ENCODE data around the gene ACSS3. TPM values are rescaled to one million over a fixed set of nuclear protein-coding genes. Genes with fewer than 3 reads are reported as not detected.

Gene ACSS3
- polyA plus RNA-seq, 1 of the 3 experiments (the other 2 are of a cell fraction): 0.02 TPM

DNA sequence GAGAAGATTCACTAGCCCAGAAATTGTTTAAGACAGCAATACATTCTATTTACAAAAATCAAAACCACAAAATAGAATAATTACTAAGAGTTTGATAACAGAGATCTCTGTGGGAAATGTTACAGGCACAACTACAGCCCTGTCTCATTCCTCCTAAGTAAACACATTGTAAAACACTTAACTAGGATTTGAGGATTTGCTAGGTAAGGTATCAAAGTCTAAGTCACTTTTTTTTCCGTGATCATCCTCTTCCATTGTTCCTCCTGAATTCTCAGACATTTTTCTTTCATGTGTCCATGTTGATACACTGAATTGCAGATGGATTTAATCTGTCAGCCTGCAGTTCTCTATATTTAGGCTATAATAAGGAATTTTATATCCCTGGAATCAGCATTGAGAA is 127.5 kb downstream of the ACSS3 start (continued):
- TF ChIP-seq, protein P1, sequence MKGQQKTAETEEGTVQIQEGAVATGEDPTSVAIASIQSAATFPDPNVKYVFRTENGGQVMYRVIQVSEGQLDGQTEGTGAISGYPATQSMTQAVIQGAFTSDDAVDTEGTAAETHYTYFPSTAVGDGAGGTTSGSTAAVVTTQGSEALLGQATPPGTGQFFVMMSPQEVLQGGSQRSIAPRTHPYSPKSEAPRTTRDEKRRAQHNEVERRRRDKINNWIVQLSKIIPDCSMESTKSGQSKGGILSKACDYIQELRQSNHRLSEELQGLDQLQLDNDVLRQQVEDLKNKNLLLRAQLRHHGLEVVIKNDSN (IDR thresholded peaks at IDR 0.05; ENCODE audit: borderline replicate concordance, low read depth): no peak
- no peak for TF ChIP-seq ELF1 (IDR thresholded peaks at IDR 0.05)
- no peak for TF ChIP-seq RCOR1 (IDR thresholded peaks at IDR 0.05; ENCODE audit: low read length)
- no peak for TF ChIP-seq GABPA (IDR thresholded peaks at IDR 0.05; ENCODE audit: low read depth)

DNA sequence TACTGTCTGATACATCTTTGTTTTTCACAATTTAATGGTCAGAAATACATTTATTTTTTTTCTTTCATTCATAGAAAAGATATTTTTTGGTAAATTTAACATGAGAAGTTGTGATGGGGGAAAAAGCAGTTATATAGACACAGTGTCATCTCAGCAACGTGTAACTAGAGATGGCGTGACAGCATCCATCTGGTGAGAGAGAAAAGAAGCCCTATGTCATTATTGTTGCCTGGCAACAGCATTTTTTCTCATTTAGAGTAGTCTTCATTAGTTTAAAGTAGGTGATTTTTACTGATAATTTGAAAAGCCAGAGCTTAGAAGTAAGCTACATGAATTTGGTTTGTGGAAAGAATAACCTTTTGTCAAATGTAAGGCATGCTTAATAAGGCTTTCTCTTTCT is 128.6 kb downstream of the ACSS3 start:
- Histone ChIP-seq H2AFZ (ENCODE audit: low read depth) (no peak overlapping the region), H3K9me2 (no peaks in the 10 kb centered on the region), H3K9ac (no peak overlapping the region), H3K79me2 (ENCODE audit: insufficient read depth) (no peaks in the 10 kb centered on the region), H3F3A (replicated peaks; ENCODE audit: insufficient read depth) (no peaks in the 10 kb centered on the region), H3K4me3 (ENCODE audit: low read depth in 2 of 2, low read length in 1 of 2) (no peak overlapping the region), H3K4me1 (ENCODE audit: control insufficient read depth in 1 of 2, insufficient read depth in 2 of 2, low read depth in 1 of 2, low read length in 1 of 2) (peaks cover 0 to 13% of the 10 kb centered on the region in 2 experiments; a peak in 3 of 4 replicates), H3K4me2 (no peak overlapping the region), H4K20me1 (ENCODE audit: insufficient read depth) (no peaks in the 10 kb centered on the region), H3K27me3 (ENCODE audit: insufficient read depth) (no peaks in the 10 kb centered on the region), H3K27ac (ENCODE audit: low read depth in 2 of 2, low read length in 1 of 2) (no peak overlapping the region), H3K9me3 (no peaks in the 10 kb centered on the region), H3K36me3 (replicated peaks in 1 of 2; ENCODE audit: control insufficient read depth in 1 of 2, insufficient read depth in 2 of 2, low read length in 1 of 2) (no peaks in the 10 kb centered on the region)
- 15% methylated on average over 2 of the region's 2 CpGs for WGBS (ENCODE audit: low lambda C conversion rate)
- ChIA-PET POLR2A (no interaction called here), CTCF (no interaction called here)
- no peak for DNase-seq
- no peak for TF ChIP-seq ELF1 (IDR thresholded peaks at IDR 0.05)

- DNase-seq: no peak
- ChIA-PET CTCF (no interaction called here), POLR2A (no interaction called here)
- no peaks in the 10 kb centered on the region for H3K9me2 ChIP-seq
- H3F3A ChIP-seq (replicated peaks; ENCODE audit: insufficient read depth): no peaks in the 10 kb centered on the region
- WGBS (ENCODE audit: low lambda C conversion rate): 41% methylated on average over 1 of the region's 1 CpG
- H3K36me3 ChIP-seq (replicated peaks in 1 of 2; ENCODE audit: control insufficient read depth in 1 of 2, insufficient read depth in 2 of 2, low read length in 1 of 2): no peaks in the 10 kb centered on the region
- no peak for TF ChIP-seq GATA2 (CRISPR knock-in tag; IDR thresholded peaks at IDR 0.05)
- TF ChIP-seq, protein P2, sequence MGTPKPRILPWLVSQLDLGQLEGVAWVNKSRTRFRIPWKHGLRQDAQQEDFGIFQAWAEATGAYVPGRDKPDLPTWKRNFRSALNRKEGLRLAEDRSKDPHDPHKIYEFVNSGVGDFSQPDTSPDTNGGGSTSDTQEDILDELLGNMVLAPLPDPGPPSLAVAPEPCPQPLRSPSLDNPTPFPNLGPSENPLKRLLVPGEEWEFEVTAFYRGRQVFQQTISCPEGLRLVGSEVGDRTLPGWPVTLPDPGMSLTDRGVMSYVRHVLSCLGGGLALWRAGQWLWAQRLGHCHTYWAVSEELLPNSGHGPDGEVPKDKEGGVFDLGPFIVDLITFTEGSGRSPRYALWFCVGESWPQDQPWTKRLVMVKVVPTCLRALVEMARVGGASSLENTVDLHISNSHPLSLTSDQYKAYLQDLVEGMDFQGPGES (IDR thresholded peaks at IDR 0.05; ENCODE audit: low read depth, low read length): no peak
- TF ChIP-seq SIN3A (IDR thresholded peaks at IDR 0.05; ENCODE audit: borderline replicate concordance, low read depth, low read length): no peak
- no peak for TF ChIP-seq GABPA (IDR thresholded peaks at IDR 0.05; ENCODE audit: low read depth)
- no peak for TF ChIP-seq FOSL2 (IDR thresholded peaks at IDR 0.05; ENCODE audit: borderline replicate concordance, low read depth)
- no peak for TF ChIP-seq TAF1 (IDR thresholded peaks at IDR 0.05; ENCODE audit: borderline replicate concordance, low read depth, low read length)
- TF ChIP-seq TEAD4 (IDR thresholded peaks at IDR 0.05; ENCODE audit: borderline replicate concordance, insufficient read depth): no peak
- no peak for TF ChIP-seq RFX5 (IDR thresholded peaks at IDR 0.05; ENCODE audit: low read length)
- no peak for TF ChIP-seq ELF1 (IDR thresholded peaks at IDR 0.05)
- no peak for TF ChIP-seq FOXJ3 (CRISPR knock-in tag; IDR thresholded peaks at IDR 0.05)
- TF ChIP-seq TCF12 (IDR thresholded peaks at IDR 0.05): no peak
- no peak for TF ChIP-seq MEF2A (IDR thresholded peaks at IDR 0.05; ENCODE audit: borderline replicate concordance, low read depth)
- TF ChIP-seq RXRA (IDR thresholded peaks at IDR 0.05; ENCODE audit: borderline replicate concordance, low read depth): no peak
- no peak for TF ChIP-seq USF2 (IDR thresholded peaks at IDR 0.05; ENCODE audit: borderline replicate concordance, low read depth, low read length)
- TF ChIP-seq, protein P3, sequence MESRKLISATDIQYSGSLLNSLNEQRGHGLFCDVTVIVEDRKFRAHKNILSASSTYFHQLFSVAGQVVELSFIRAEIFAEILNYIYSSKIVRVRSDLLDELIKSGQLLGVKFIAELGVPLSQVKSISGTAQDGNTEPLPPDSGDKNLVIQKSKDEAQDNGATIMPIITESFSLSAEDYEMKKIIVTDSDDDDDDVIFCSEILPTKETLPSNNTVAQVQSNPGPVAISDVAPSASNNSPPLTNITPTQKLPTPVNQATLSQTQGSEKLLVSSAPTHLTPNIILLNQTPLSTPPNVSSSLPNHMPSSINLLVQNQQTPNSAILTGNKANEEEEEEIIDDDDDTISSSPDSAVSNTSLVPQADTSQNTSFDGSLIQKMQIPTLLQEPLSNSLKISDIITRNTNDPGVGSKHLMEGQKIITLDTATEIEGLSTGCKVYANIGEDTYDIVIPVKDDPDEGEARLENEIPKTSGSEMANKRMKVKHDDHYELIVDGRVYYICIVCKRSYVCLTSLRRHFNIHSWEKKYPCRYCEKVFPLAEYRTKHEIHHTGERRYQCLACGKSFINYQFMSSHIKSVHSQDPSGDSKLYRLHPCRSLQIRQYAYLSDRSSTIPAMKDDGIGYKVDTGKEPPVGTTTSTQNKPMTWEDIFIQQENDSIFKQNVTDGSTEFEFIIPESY (IDR thresholded peaks at IDR 0.05; ENCODE audit: borderline replicate concordance, low read depth): no peak
- TF ChIP-seq CHD2 (IDR thresholded peaks at IDR 0.05; ENCODE audit: low read length, partially characterized antibody): no peak
- TF ChIP-seq, protein P1 (IDR thresholded peaks at IDR 0.05; ENCODE audit: borderline replicate concordance, low read depth): no peak
- no peaks in the 10 kb centered on the region for H3K9me3 ChIP-seq
- H3K79me2 ChIP-seq (ENCODE audit: insufficient read depth): no peaks in the 10 kb centered on the region
- no peak overlapping the region for H2AFZ ChIP-seq (ENCODE audit: low read depth)
- H3K4me1 ChIP-seq (ENCODE audit: control insufficient read depth in 1 of 2, insufficient read depth in 2 of 2, low read depth in 1 of 2, low read length in 1 of 2): peaks cover 0 to 13% of the 10 kb centered on the region in 2 experiments; a peak in 3 of 4 replicates
- H3K9ac ChIP-seq: no peak overlapping the region
- no peak overlapping the region for H3K4me3 ChIP-seq (ENCODE audit: low read depth in 2 of 2, low read length in 1 of 2)
- no peak overlapping the region for H3K4me2 ChIP-seq
- no peaks in the 10 kb centered on the region for H4K20me1 ChIP-seq (ENCODE audit: insufficient read depth)
- no peaks in the 10 kb centered on the region for H3K27me3 ChIP-seq (ENCODE audit: insufficient read depth)
- no peak overlapping the region for H3K27ac ChIP-seq (ENCODE audit: low read depth in 2 of 2, low read length in 1 of 2)
Measured at GRCh38 chr12:81207173-81207572, 129.3 kb downstream of the ACSS3 start.
